SK-N-DZ (cell line): Measurements from ENCODE around the gene LMNB1.

ENCODE experiments used
- DNase-seq: peaks from one replicate; pipeline ENCODE4 v3.0.0-alpha.2; 2015; ENCODE audit warnings: low spot score
- small RNA-seq, 2 experiments: library from RNA; depleted of rRNA; stranded (forward); fragments of <200 nt; gene quantifications; one replicate each; pipeline ENCODE3, GENCODE V24; 2014

Gene LMNB1

GRCh38 chr5:126883564-126884245 is 106.8 kb downstream of the LMNB1 start:
- peak; percentile 28 for DNase-seq

GRCh38 chr5:126884269-126884819 is 107.4 kb downstream of the LMNB1 start:
- peak; percentile 50 for DNase-seq

Small RNA genes lying within 50 kb of the gene (small RNA-seq; reads per million reads assigned to genes)
- gene RNU6-752P: 0 reads per million in 2 experiments
